A673 (cell line): ENCODE data around the gene PTH1R.

ENCODE experiments used
- CTCF ChIP-seq: fragments of 300-800, 200-600 bp; sonication (generic); conservative IDR thresholded peaks from 2 replicates; pipeline ENCODE4 v1.5.1; 2017; ENCODE audit warnings: low read depth, mild to moderate bottlenecking, antibody characterized with exemption, low read length, moderate library complexity, mixed read lengths
- EZH2 ChIP-seq: fragments of 200-600 bp; sonication (generic); IDR thresholded peaks from 2 replicates; pipeline ENCODE4 v1.6.1; 2017; ENCODE audit warnings: borderline replicate concordance, low read depth, mild to moderate bottlenecking, mixed read lengths, antibody characterized with exemption, low read length; ENCODE audit not compliant: poor library complexity, severe bottlenecking

GRCh38 chr3:46853441-46854415, 23.8 kb upstream of the PTH1R start:
- TF ChIP-seq CTCF (no peak), EZH2 (no peak)
